ENCODE measurements around the gene FBXW12.

The FBXW12 gene

DNA sequence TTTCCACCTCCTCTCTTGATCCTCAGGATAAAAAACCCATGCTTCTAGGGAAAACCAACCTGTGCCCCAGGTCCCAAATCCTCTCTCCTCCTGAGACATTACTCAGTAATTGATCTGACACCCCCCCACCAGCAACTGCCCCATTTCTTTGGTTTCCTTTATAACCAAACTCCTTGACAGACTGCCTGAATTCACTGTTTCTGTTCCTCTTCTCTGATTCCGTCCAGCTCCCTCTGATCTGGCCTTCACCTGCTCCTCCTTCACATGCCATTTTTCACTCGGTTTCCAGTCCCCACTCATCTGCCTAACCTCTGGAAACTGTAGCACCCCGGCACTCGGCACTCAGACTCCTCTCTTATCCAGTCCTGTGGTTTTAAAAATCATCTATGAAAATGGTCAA is 65.8 kb downstream of the FBXW12 start (continued):
- TF ChIP-seq, protein P1, sequence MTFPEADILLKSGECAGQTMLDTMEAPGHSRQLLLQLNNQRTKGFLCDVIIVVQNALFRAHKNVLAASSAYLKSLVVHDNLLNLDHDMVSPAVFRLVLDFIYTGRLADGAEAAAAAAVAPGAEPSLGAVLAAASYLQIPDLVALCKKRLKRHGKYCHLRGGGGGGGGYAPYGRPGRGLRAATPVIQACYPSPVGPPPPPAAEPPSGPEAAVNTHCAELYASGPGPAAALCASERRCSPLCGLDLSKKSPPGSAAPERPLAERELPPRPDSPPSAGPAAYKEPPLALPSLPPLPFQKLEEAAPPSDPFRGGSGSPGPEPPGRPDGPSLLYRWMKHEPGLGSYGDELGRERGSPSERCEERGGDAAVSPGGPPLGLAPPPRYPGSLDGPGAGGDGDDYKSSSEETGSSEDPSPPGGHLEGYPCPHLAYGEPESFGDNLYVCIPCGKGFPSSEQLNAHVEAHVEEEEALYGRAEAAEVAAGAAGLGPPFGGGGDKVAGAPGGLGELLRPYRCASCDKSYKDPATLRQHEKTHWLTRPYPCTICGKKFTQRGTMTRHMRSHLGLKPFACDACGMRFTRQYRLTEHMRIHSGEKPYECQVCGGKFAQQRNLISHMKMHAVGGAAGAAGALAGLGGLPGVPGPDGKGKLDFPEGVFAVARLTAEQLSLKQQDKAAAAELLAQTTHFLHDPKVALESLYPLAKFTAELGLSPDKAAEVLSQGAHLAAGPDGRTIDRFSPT (tag by site-specific recombination; IDR thresholded peaks at IDR 0.05), result no peak
- TF ChIP-seq ZNF174 (tag by site-specific recombination; IDR thresholded peaks at IDR 0.05), result no peak
- TF ChIP-seq, protein P2, sequence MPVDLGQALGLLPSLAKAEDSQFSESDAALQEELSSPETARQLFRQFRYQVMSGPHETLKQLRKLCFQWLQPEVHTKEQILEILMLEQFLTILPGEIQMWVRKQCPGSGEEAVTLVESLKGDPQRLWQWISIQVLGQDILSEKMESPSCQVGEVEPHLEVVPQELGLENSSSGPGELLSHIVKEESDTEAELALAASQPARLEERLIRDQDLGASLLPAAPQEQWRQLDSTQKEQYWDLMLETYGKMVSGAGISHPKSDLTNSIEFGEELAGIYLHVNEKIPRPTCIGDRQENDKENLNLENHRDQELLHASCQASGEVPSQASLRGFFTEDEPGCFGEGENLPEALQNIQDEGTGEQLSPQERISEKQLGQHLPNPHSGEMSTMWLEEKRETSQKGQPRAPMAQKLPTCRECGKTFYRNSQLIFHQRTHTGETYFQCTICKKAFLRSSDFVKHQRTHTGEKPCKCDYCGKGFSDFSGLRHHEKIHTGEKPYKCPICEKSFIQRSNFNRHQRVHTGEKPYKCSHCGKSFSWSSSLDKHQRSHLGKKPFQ (tag by site-specific recombination; IDR thresholded peaks at IDR 0.05), result no peak
- TF ChIP-seq, protein P3, sequence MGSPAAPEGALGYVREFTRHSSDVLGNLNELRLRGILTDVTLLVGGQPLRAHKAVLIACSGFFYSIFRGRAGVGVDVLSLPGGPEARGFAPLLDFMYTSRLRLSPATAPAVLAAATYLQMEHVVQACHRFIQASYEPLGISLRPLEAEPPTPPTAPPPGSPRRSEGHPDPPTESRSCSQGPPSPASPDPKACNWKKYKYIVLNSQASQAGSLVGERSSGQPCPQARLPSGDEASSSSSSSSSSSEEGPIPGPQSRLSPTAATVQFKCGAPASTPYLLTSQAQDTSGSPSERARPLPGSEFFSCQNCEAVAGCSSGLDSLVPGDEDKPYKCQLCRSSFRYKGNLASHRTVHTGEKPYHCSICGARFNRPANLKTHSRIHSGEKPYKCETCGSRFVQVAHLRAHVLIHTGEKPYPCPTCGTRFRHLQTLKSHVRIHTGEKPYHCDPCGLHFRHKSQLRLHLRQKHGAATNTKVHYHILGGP (tag by site-specific recombination; IDR thresholded peaks at IDR 0.05), result no peak
- no peak for TF ChIP-seq ZNF76 (tag by site-specific recombination; IDR thresholded peaks at IDR 0.05; ENCODE audit: borderline replicate concordance, low read depth)

DNA sequence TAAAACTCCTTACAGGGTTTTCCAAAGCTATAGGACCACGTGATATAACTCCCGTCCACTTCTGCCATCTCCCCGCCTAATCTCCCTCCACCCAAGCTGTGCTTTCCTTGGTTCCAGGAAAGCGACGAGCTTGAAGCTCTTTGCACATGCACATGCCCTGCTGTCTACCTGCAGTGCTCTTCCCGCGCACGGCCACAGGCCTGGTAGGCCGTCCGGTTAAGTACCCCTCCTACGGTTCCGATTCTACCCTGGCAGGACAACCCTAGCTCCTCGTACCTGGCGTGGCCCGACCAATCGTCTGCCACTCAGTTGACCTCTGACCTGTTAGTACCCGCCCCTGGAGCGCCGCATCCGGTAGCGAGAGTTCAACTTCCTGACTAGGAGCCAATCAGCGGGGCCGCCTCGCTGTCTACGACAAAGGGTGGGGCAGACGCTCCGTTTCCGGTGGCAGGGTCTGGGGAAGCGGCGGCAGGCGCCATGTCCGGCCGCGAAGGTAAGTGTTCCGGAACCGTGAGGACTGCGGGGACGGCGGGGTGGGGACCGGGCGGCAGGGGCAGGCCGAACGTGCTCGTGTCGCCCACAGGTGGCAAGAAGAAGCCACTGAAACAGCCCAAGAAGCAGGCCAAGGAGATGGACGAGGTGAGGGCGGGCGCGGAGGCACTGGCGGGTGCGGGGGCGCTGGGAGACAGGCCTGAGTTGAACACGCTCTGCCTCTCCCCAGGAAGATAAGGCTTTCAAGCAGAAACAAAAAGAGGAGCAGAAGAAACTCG is 68.0 kb downstream of the FBXW12 start, which contains the start of the genes CCDC51 and TMA7:
Gene CCDC51, minus strand, starts transcription at position 300 of the 770 bp plus-strand sequence. CDS start 4,991 bp downstream, outside the sequence.
Gene TMA7, plus strand, starts transcription at position 438 of the 770 bp plus-strand sequence. Its CDS starts 40 bp downstream, at position 478.
- Histone ChIP-seq H3K4me1 (ENCODE audit: control insufficient read depth, insufficient read depth, low read length) (no peaks in the 10 kb centered on the region), H3K9me3 (ENCODE audit: control insufficient read depth, insufficient read depth, low read depth, low read length) (no peaks in the 10 kb centered on the region), H3K36me3 (ENCODE audit: control insufficient read depth in 2 of 2, insufficient read depth in 1 of 2, low read length in 2 of 2) (peaks cover 14 to 34% of the 10 kb centered on the region in 2 experiments; a peak in 2 of 3 replicates), H3K27ac (ENCODE audit: extremely low read depth, low read depth, low read length) (peak within 1 kb of the TSS; percentile 67), H3K4me3 (ENCODE audit: low read depth, low read length) (peak within 1 kb of the TSS; percentile 84)
- ChIA-PET POLR2A (interaction anchor here (0.6 to 1.7 kb wide), 15 partner anchors 10 to 252 kb away, joined by 3 to 13 read pairs (median 5); partner anchors contain the start of genes CAMP, CDC25A, PFKFB4 and PLXNB1), CTCF (interaction anchor here (0.7 to 2.8 kb wide), 4 partner anchors 10 to 246 kb away, joined by 3 to 15 read pairs (median 7); partner anchors contain the start of genes PLXNB1 and SLC26A6)
- TF ChIP-seq ZIC2 (tag by site-specific recombination; IDR thresholded peaks at IDR 0.05), result peak; percentile 24; the same call in 1 of the 2 replicates
- peak; percentile 51; the same call in 1 of the 2 replicates for TF ChIP-seq PATZ1 (tag by site-specific recombination; IDR thresholded peaks at IDR 0.05)
- no peak for TF ChIP-seq ZNF549 (tag by site-specific recombination; IDR thresholded peaks at IDR 0.05)
- TF ChIP-seq GLIS2 (tag by site-specific recombination; IDR thresholded peaks at IDR 0.05), result 0 out of 2 replicates have a peak, but pooled peaks have one; percentile 29
- no peak for TF ChIP-seq ZNF548 (tag by site-specific recombination; IDR thresholded peaks at IDR 0.05)
- TF ChIP-seq ZNF37A (tag by site-specific recombination; IDR thresholded peaks at IDR 0.05), result no peak
- TF ChIP-seq, protein P4, sequence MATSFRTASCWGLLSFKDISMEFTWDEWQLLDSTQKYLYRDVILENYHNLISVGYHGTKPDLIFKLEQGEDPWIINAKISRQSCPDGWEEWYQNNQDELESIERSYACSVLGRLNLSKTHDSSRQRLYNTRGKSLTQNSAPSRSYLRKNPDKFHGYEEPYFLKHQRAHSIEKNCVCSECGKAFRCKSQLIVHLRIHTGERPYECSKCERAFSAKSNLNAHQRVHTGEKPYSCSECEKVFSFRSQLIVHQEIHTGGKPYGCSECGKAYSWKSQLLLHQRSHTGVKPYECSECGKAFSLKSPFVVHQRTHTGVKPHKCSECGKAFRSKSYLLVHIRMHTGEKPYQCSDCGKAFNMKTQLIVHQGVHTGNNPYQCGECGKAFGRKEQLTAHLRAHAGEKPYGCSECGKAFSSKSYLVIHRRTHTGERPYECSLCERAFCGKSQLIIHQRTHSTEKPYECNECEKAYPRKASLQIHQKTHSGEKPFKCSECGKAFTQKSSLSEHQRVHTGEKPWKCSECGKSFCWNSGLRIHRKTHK (tag by site-specific recombination; IDR thresholded peaks at IDR 0.05), result no peak
- TF ChIP-seq ZNF2 (tag by site-specific recombination; IDR thresholded peaks at IDR 0.05), result peak; percentile 43; the same call in 1 of the 2 replicates
- no peak for TF ChIP-seq WT1 (tag by site-specific recombination; IDR thresholded peaks at IDR 0.05)
- no peak for TF ChIP-seq ZSCAN16 (tag by site-specific recombination; IDR thresholded peaks at IDR 0.05)
- TF ChIP-seq ZSCAN5A (tag by site-specific recombination; IDR thresholded peaks at IDR 0.05), result no peak
- no peak for TF ChIP-seq ZNF133 (tag by site-specific recombination; IDR thresholded peaks at IDR 0.05)
- TF ChIP-seq SP2 (tag by site-specific recombination; IDR thresholded peaks at IDR 0.05), result peak; percentile 99
- TF ChIP-seq ZNF398 (tag by site-specific recombination; IDR thresholded peaks at IDR 0.05), result no peak; the same call in 1 of the 2 replicates
- no peak for TF ChIP-seq PRDM6 (tag by site-specific recombination; IDR thresholded peaks at IDR 0.05)
